HL-60 (cell line): Measurements from ENCODE around the gene GNG8.

Experiments
- DNase-seq, 2 experiments: peaks; one replicate each; pipeline ENCODE4 v3.0.0-alpha.2; 2010 to 2020; ENCODE audit warnings: low read depth in 1 of 2, low spot score in 1 of 2
- H3K27ac ChIP-seq: fragments of 250-450 bp; sonication (Bioruptor Pico); replicated peaks from 2 replicates; pipeline ENCODE4 v1.5.1; 2020; ENCODE audit warnings: mild to moderate bottlenecking, moderate library complexity
- H3K27me3 ChIP-seq: fragments of 250-450 bp; sonication (Bioruptor Pico); 2 replicates; pipeline ENCODE4 v1.5.1; 2021; ENCODE audit warnings: mild to moderate bottlenecking, moderate library complexity; ENCODE audit not compliant: insufficient read depth, poor library complexity, severe bottlenecking
- H3K4me3 ChIP-seq: replicated peaks from 2 replicates; pipeline ENCODE4 v1.5.1; 2011; ENCODE audit warnings: mild to moderate bottlenecking, control low read depth, low read length; ENCODE audit not compliant: insufficient read depth
- GABPA ChIP-seq: IDR thresholded peaks from 2 replicates; pipeline ENCODE4 v1.6.1; 2012; ENCODE audit warnings: low read depth
- POLR2AphosphoS5 ChIP-seq: IDR thresholded peaks from 2 replicates; pipeline ENCODE4 v1.6.1; 2012; ENCODE audit warnings: low read depth
- REST ChIP-seq: IDR thresholded peaks from 2 replicates; pipeline ENCODE4 v1.6.1; 2012; ENCODE audit warnings: low read depth; ENCODE audit not compliant: insufficient replicate concordance
- SPI1 ChIP-seq: IDR thresholded peaks from 2 replicates; pipeline ENCODE4 v1.6.1; 2012; ENCODE audit warnings: low read depth, mild to moderate bottlenecking, borderline replicate concordance
- TF ChIP-seq, protein P1 (sequence below): IDR thresholded peaks from one replicate; pipeline ENCODE4 v1.5.1; 2011; ENCODE audit warnings: low read length, control low read depth, inconsistent platforms; ENCODE audit not compliant: insufficient read depth

The GNG8 gene

GRCh38 chr19:46648060-46648960, 12.3 kb upstream of the GNG8 start:
- H3K4me3 ChIP-seq: no peak overlapping the region
- peak in 1 of 2 experiments; percentile 46 for DNase-seq
- H3K27ac ChIP-seq: no peak overlapping the region
- peaks cover 15% of the 10 kb centered on the region for H3K27me3 ChIP-seq
- 0 out of 2 replicates have a peak, but pooled peaks have one; percentile 13 for TF ChIP-seq SPI1
- no peak for TF ChIP-seq GABPA
- no peak for TF ChIP-seq POLR2AphosphoS5
- TF ChIP-seq, protein P1, sequence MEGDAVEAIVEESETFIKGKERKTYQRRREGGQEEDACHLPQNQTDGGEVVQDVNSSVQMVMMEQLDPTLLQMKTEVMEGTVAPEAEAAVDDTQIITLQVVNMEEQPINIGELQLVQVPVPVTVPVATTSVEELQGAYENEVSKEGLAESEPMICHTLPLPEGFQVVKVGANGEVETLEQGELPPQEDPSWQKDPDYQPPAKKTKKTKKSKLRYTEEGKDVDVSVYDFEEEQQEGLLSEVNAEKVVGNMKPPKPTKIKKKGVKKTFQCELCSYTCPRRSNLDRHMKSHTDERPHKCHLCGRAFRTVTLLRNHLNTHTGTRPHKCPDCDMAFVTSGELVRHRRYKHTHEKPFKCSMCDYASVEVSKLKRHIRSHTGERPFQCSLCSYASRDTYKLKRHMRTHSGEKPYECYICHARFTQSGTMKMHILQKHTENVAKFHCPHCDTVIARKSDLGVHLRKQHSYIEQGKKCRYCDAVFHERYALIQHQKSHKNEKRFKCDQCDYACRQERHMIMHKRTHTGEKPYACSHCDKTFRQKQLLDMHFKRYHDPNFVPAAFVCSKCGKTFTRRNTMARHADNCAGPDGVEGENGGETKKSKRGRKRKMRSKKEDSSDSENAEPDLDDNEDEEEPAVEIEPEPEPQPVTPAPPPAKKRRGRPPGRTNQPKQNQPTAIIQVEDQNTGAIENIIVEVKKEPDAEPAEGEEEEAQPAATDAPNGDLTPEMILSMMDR: no peak

GRCh38 chr19:46646402-46646801, 10.4 kb upstream of the GNG8 start:
- no peak for TF ChIP-seq POLR2AphosphoS5
- TF ChIP-seq, protein P1: no peak
- no peak for TF ChIP-seq SPI1
- TF ChIP-seq GABPA: no peak
- no peak for TF ChIP-seq REST
- no peak for DNase-seq
- H3K27ac ChIP-seq: no peak overlapping the region
- H3K4me3 ChIP-seq: no peak overlapping the region
- H3K27me3 ChIP-seq: peaks cover 15% of the 10 kb centered on the region

DNA sequence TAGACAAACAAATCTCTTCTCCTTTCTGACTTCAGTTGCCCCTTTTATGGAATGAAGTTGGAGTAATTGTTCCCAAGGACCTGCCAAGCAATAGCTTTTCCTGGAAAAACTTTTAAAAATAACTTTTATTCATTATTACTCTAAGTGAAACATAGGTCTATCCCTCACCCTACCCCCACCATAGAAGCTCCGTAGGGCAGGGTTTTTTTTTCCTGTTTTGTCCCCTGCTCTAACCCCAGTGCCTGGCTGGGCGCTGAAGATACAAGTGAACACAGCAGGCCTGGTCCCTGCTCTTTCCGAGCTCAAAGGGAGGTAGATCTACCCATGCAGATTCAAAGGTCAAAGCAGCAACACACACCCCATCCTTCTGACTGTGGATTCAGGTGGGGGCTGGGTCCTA, 8.7 kb upstream of the GNG8 start:
- Histone ChIP-seq H3K4me3 (no peak overlapping the region), H3K27me3 (peaks cover 24% of the 10 kb centered on the region), H3K27ac (no peak overlapping the region)
- TF ChIP-seq, protein P1: no peak
- TF ChIP-seq REST (no peak), GABPA (no peak), POLR2AphosphoS5 (no peak), SPI1 (no peak)
- no peak for DNase-seq

GRCh38 chr19:46640656-46641055, 4.7 kb upstream of the GNG8 start:
- Histone ChIP-seq H3K4me3 (no peak overlapping the region), H3K27ac (no peak overlapping the region), H3K27me3 (peaks cover 40% of the 10 kb centered on the region)
- DNase-seq: no peak
- no peak for TF ChIP-seq SPI1
- no peak for TF ChIP-seq GABPA
- TF ChIP-seq POLR2AphosphoS5: no peak
